GM19452 (cell line): ENCODE measurements around the gene CLMP.
"Not testable (repeated sequence)": the region's sequence is repeated elsewhere in the genome, so short reads cannot be mapped to it uniquely, and the experiment has no call there.

Experiments used
- ATAC-seq: cut with Tn5 transposase; IDR thresholded peaks from one replicate; pipeline ENCODE4 v1.9.1; 2021; ENCODE audit not compliant: unreplicated experiment

Gene CLMP

DNA sequence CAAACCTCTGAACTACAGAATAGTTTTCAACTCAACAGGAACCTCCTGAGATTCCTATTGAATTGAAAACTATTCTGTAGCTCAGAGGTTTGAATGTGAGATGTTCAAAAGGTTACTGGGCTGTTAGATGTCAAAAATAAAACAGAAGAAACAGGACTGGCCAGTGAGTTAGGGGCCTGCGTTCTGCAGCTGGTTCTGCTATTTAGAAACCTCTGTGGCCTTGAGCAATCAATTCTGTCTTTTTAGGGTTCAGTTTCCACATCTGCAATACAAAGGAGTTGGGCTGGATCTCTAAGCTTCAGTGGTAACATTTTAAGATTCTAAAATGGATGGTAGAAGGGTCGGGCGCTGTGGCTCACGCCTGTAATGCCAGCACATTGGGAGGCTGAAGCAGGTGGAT, 55.8 kb downstream of the CLMP start:
- ATAC-seq: no peak

DNA sequence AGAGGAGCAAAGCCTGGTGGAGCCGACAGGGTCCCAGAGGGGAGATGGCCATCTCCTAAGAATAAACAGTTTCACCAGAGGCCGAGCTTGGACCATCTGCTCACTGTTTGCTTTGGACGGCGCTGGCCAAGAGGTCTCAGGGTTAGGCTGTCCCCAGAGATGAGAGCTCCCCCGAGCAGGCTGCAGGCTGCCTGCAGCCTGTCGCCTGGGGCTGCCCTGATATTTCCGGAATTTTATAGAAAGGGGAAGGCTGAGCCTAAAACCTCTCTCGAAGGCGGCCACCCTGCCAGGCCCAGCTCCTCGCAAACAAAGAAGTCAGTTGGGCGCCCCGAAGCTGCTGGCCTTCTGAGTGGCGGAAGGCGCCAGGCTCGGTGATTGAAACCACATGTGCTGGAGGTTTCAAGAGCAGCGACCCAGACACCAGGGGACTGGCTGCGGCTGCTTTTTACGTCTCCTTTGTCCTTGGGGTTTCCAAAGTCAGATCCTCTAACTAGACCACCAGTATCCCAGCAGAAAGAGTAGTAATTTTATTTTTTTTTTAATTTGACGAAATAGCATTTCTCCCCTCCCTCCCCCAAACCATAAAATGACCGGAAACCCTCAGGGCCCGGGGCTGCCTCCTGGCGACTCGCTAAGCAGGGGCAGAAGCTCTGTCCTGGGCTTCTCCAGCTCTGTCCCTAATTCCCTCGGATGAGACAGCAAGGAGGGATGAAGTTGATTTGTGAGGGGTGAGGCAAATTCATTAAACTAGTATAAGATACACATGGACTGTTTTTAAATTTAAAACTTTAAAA, 57.4 kb downstream of the CLMP start:
- no peak for ATAC-seq

DNA sequence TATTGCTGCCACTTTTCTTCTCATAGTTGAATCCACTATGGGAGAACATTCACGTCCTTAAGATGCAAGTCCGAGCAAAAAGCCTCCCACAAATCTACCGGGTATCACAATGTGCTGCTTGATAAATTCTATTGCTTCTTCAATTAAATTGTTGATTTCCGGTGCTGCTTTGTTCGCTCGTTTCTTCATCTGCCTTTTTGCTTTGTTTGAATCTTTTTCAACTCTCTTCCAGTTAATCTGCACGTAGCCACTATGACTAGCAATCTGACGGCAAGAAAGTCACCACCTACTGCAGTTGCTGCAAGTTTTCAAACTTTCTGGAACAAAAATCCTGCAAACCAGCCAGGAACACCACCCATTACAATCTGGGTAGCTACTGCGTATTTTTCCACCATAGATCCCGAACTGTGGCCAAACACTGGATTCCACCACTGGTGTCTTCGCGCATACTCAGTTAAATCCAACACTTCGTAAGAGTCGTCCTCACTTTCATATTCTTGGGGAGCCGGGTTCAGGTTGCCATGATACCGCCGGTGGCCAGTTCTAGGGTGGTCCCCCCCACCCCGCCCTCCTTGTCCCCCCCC, 59.1 kb downstream of the CLMP start:
- ATAC-seq: no peak

DNA sequence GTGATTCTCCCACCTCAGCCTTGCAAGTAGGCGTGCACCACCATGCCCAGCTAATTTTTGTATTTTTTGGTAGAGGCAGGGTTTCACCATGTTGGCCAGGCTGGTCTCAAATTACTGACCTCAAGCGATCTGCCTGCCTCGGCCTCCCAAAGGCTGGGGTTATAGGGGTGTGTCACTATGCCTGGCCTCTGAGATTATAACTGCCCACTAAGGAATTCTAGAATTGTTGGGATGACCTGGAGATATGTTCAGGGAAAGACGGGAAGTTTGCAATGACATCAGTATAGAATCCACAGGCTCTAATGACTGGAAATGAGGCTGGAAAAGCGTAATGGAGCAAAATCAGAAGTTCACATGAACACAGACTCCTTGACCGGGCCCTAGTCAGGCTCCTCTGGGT, 62.2 kb downstream of the CLMP start:
- ATAC-seq: no peak

DNA sequence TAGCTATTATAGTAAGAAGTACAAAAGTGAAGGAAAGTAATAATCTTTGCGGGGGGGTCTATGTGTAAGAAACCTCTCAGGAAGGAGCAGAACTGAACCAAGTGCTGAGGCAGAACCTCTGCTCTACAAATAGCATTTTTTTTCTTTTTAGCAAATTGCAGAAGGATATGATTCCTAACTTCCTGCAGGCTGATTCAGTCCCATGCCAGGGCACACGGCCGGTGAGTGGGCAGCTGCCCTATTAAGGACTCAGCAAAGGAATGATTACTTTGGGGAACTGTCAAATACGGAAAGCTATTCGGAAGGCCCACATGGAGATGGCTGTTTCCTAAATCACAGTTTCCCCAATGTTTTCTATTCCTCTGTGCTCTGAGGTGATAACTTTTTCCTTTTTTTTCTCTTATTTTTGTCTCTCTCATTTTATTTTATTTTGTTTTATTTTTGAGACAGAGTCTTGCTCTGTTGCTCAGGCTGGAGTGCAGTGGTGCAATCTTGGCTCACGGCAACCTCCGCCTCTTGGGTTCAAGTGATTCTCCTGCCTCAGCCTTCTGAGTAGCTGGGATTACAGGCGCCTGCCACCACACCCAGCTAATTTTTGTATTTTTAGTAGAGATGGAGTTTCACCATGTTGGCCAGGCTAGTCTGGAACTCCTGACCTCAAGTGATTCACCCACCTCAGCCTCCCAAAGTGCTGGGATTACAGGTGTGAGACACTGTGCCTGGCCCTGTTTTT, 62.8 kb downstream of the CLMP start:
- not testable (repeated sequence) for ATAC-seq

DNA sequence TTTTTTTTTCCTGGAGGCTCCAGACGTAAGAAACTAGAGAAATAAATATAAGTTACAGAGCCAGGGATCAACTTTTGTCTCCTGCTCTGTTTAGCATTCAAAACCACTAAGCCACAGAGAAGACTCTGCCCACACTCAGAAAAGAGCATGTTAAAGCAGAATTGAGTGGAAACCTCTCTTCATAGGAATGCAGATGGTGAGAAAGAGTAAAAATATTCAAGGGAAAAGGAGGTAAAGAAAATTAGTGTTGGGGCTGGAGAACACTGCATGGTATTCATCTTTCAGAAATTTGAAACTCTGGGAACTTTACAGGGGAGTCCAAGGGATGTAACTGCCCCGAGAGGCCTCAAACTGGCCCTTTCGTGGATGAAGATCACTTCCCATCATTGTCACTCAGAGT, 65.1 kb downstream of the CLMP start:
- no peak for ATAC-seq

DNA sequence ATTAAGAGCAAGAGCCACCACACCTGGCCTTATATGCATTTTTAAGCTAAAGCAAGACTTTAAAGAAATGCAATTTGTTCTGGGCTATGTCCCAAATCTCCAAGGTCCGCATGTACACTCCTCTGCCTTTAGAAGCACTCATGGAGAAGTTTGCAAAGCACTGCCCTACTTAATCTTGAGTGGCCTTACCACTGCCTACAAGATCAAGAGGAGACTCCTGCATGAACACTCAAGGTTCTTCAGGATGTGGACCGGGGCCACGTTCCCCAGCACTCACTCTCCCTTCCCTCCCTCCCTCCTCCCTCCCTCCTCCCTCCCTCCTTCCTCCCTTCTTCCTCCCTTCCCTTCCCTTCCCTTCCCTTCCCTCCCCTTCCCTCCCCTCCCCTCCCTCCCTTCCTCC, 69.9 kb downstream of the CLMP start:
- ATAC-seq: no peak

DNA sequence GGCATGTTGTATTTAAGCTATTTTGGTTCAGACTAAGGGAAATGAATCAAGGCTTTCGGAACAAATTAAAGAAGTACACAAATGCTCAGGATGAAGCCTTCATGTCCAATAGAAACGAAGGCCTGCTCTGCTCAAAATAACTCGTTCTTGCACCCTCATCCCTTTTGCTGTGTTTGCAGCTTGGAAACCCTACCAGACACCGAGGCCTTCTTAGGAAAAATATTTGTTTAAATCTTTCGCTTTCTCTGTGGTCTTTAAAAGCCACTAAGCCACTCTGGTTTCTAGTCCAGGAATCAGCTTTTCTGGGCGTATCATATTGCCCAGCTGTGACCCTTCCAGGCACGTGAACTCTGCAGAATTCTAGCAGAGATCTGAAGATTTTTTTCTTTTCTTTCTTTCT, 72.2 kb downstream of the CLMP start:
- no peak for ATAC-seq

DNA sequence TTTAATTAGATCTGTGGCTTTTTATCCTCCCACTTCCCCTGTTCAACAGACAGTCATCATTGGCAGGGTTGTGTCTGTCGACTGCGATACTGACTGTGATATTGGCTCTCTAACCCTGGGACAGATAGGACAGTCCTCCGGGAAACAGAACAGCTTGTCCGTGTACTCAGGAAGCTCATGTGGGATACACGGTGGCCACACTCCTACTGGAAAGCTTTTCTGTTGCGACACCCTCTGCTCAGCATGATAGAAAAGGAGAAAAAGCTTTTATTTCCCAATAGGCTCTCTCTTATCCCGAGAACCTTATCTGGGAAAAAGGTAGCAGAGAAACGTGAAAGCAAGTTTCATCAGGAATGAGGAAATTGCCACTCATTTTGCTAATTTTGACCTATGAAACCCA, 72.7 kb downstream of the CLMP start:
- no peak for ATAC-seq

DNA sequence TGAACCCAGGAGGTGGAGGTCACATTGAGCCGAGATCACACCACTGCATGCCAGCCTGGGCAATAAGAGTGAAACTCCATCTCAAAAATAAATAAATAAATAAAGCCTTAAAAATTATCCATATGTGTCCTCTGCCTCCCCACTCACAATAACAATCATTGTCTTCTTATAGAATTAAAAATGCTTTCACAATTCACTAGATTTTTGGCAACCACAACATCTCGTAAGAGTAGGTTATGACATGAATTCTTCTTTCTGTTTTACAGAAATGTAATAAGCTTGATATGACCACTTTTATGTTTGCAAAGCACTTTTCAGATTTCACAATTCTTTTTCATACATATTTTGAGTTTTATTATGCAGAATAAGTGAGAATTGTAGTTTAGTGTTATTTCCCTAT, 78.6 kb downstream of the CLMP start:
- ATAC-seq: no peak

DNA sequence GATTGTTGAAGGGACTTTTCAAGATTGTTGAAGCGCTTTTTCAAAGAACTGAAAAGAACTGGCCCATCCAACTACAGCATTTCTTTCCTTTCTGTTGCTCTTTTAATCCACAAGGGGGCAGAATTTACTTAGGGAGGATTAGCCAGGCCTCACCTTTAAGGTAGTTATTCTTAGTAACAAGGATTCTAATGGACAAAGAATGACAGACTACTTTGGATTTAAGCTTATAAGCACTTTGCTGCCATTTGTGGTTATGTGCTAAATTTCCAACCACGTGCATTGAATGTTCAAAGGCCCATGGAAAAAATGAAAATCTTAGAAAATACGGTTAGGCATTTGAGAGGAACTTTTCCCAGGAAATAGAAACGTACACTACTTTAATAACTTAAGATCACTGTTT, 83.6 kb downstream of the CLMP start:
- ATAC-seq: no peak

DNA sequence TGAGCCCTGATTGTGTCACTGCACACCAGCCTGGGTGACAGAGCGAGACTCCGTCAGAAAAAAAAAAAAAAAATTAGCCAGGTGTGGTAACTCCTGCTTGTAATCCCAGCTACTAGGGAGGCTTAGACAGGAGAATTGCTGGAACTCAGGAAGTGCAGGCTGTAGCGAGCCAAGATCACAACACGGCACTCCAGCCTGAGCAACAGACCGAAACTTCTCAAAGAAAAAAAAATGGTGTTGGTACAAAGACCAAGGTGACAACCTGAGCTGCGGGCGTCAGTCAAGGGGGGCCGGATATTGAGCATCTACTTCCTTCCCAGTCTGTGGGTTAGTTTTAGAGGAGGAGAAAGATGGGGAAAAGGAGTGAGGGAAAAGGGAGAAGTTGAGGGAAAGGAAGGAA, 84.7 kb downstream of the CLMP start:
- no peak for ATAC-seq

DNA sequence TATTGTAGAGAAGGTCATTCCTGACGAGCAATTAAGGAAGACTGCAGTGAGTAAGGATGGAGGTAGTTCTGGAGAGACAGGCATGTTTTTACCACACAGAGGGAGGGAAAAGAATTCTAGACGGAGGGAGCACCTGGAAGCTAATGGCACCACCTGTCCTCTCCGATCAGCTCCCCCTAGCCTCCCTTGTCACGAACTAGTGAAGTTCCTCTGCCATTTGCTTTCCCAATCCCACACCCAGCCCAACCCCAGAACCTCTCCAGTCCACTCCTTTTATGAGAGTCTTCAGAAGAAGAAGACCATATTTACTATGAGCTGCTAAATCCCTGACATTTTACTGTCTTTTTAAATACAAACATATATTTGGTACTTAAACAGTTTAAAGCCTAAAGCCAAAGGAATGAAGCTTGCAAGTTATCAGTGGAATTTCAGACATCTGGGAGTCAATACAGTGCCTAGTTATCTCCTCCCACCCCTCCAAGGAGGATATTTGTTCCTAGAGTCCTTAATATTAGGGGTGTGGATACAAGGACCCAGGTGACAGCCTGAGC, 87.0 kb downstream of the CLMP start:
- ATAC-seq: no peak

DNA sequence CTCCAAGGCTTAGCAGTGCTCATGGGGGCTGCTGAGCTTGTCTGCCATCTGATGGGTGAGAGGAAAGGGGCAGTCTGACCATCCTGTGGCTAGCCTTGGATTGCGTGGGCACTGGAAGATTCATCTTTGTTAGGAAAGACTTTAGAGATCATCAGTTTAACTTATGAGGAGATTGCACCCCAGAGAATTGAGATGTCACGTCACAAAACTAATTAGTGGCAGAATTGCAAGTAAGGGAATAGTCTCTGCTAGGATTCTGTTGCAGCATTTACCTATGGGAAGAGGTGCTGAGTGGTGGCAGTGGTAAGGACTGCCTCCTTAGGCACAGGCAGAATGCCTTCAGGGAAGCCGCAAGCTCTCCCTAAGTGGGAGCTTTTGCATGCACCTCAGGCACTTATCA, 90.4 kb downstream of the CLMP start:
- ATAC-seq: no peak

DNA sequence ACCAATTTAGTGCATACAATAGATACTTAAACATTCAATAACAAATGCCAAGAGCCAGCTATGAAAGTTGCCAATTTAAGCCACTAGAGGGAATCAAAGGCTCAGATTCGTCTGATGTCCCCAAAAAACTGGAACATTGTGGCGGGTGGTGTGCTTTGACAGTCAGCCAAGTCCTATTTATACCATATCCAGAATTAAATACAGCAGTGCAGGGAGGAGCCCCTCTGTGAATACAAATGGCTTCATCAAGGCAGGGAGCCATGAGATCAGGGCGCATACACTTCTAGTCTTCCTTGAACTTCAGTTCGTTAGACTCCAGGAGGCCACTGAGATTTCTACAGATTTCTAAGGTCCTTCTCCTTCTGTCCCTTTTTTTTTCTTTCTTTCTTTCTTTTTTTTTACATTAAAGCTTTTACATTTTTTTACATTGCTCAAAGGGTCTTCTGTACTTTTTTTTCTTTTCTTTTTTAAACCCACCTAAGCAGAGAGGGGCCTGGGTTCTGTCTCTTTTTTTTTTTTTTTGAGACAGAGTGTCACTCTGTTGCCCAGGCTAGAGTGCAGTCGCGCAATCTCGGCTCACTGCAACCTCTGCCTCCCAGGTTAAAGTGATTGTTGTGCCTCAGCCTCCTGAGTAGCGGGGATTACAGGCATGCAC, 91.6 kb downstream of the CLMP start:
- no peak for ATAC-seq

DNA sequence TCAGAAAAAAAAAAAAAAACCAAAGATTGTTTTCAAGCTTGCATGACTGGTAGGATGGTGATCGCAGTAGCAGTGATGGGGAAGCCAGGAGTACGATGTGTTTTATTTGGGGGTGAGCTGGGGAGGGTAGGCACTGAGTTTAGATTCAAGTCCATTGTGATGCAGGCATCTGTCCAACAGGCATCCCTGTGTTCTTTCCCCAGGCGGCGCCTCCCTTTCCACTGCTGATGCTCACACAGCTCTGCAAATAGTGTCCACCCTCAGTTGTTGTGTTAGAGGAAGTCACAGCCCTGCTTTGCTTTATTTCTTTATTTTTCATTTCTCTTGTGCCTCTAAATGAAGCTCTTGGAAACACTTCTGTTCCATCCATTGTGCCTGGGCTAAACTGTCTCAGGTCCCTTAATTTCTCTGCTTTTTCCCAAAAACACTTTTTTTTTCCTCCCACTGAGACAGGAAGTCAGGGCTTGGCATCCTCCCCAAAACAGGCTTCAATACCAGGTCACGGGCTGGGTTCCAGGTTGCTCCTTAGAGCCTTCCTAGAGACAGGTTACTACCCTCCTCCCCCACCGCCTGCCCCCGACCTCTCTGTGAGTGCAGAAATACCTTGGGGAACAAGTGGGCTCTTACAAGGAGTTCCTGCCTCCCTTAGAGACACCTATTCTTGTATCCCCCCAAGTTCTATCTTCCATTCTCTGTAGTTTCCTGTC, 94.5 kb downstream of the CLMP start:
- no peak for ATAC-seq

DNA sequence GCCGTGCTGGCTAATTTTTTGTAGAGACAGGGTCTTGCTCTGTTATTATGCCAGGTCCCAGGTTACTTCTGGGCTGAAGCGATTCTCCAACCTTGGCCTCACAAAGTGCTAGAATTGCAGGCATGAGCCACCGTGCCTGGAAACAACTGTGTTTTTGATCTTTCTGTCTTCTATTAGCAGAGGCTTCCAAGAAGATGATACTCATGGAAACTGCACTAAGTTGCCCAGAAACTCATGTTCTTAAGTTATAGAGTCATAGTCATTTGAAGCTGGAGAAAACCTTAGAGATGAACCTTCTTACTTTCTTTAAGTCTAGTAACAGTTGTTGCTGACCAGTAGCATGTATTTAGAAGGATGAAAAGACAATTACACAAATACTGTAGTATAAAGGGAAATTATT, 96.1 kb downstream of the CLMP start:
- ATAC-seq: no peak

DNA sequence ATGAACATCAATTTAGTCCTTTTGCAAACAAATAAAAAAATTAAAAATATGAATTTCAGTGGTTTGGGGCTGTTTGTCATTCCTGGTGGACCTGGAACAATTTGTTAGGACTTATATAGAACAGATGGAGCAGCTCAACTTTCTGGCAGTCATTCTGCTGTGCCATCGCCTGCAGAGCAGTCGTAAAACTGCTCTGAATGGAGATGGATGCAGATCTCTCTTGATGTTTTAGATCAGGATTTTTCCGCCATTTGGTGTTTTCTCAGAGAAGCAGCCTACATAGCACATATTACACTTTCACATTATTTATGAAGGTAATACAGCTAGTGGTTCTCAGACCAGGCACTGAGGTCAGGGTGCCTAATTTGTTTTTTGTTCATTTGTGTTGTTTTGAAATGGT, 101.3 kb downstream of the CLMP start:
- ATAC-seq: no peak

DNA sequence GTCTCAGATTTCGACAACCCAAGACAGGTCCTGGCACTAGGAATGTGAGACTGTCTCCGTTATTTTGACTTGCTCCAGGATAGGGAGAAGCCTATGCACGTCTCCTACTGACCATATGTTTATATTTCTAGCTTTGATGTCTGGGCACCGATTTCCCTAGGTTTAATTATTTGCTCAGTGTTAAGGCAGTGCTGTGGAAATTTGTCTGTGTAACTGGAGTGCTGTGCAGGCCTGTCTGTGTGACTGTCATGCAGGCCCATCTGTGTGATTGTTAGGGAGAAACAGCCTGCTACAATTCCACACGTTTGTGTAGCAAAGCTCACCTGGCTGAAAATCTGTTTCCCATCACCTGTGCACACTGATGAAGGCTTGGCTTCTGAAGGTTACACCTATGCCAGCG, 103.5 kb downstream of the CLMP start:
- ATAC-seq: no peak

DNA sequence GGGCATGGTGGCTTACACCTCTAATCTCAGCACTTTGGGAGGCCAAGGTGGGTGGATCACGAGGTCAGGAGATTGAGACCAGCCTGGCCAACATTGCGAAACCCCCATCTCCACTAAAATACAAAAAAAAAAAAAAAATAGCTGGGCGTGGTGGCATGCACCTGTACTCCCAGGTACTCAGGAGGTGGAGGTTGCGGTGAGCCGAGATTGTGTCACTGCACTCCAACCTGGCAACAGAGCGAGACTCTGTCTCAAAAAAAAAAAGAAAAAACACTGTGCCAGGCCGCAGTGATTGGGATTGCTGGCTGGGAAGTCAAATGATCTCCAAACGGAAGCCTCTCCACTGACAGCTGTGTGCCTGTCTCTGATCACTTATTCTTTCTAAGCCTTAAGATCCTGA, 104.9 kb downstream of the CLMP start:
- ATAC-seq: not testable (repeated sequence)

DNA sequence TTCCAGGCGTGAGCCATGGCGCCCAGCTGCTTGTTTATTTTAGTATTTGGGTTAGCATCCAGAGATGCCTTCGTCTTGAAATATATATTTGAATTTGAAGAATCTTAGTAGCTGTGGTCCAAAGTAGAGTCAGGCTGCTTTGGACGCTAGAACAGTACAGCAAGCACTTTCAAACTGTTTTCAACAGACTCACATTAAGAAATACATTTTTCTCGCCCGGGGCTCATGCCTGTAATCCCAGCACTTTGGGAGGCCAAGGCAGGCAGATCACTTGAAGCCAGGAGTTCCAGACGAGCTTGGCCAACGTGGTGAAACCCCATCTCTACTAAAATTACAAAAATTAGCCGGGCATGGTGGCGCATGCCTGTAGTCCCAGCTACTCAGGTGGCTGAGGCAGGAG, 106.2 kb downstream of the CLMP start:
- not testable (repeated sequence) for ATAC-seq
